OCI-LY7 (cell line): ENCODE results near the gene CYTL1. TPM values are rescaled to one million over a fixed set of nuclear protein-coding genes. Genes with fewer than 3 reads are reported as not detected.

Source experiments
- BruUV-seq: library from RNA; stranded (reverse); fragments of 400-500 nt; replicated peaks from 2 replicates; lab custom pipeline; 2021; lab: Mats Ljungman, UMichigan
- CTCF ChIA-PET: fragments of 300-600 bp; sonication (Branson Sonifier 250); formaldehyde crosslinking; loops from one replicate; lab custom pipeline; 2022; ENCODE audit warnings: antibody characterized with exemption; ENCODE audit not compliant: unreplicated experiment; lab: Charles Lee
- POLR2A ChIA-PET: fragments of 300-600 bp; sonication (Branson Sonifier 250); formaldehyde crosslinking; loops from one replicate; lab custom pipeline; 2022; ENCODE audit warnings: antibody characterized with exemption; lab: Charles Lee
- DNase-seq: peaks from one replicate; pipeline ENCODE4 v3.0.0-alpha.2; 2015; ENCODE audit warnings: low spot score
- H2AFZ ChIP-seq: fragments of 200-600 bp; sonication (generic), shearing (Covaris generic); 2 replicates; pipeline ENCODE4 v1.6.1; 2014; ENCODE audit warnings: mild to moderate bottlenecking, antibody characterized with exemption, low read length, moderate library complexity
- H3K27ac ChIP-seq: fragments of 200-600 bp; sonication (generic); 2 replicates; pipeline ENCODE4 v1.5.1; 2014; ENCODE audit warnings: mixed run types, low read depth, mild to moderate bottlenecking, moderate library complexity, low read length, inconsistent platforms; ENCODE audit not compliant: poor library complexity, severe bottlenecking
- H3K36me3 ChIP-seq: fragments of 200-600 bp; sonication (generic); 2 replicates; pipeline ENCODE4 v1.6.1; 2014; ENCODE audit warnings: mild to moderate bottlenecking, antibody characterized with exemption, low read length, moderate library complexity, mixed read lengths; ENCODE audit not compliant: insufficient read depth
- H3K4me1 ChIP-seq: fragments of 200-600 bp; sonication (generic); 2 replicates; pipeline ENCODE4 v1.5.1; 2014; ENCODE audit warnings: mild to moderate bottlenecking, low read length; ENCODE audit not compliant: insufficient read depth, poor library complexity, severe bottlenecking
- H3K4me2 ChIP-seq: fragments of 200-600 bp; sonication (generic); 2 replicates; pipeline ENCODE4 v1.6.1; 2014; ENCODE audit warnings: mild to moderate bottlenecking, low read length
- H3K4me3 ChIP-seq: fragments of 200-600 bp; sonication (generic); 2 replicates; pipeline ENCODE4 v1.5.1; 2014; ENCODE audit warnings: mild to moderate bottlenecking, low read depth, low read length; ENCODE audit not compliant: poor library complexity, severe bottlenecking
- H3K79me2 ChIP-seq: fragments of 200-600 bp; sonication (generic); 2 replicates; pipeline ENCODE4 v1.6.1; 2016; ENCODE audit warnings: low read depth, mild to moderate bottlenecking, low read length, moderate library complexity, mixed read lengths; ENCODE audit not compliant: insufficient read depth
- H3K9me2 ChIP-seq: fragments of 200-600 bp; sonication (generic); 2 replicates; pipeline ENCODE4 v1.6.1; 2016; ENCODE audit warnings: mild to moderate bottlenecking, low read length, mixed read lengths; ENCODE audit not compliant: insufficient read depth
- H3K9me3 ChIP-seq: fragments of 200-600 bp; sonication (generic); 2 replicates; pipeline ENCODE4 v1.6.1; 2014; ENCODE audit warnings: mild to moderate bottlenecking, mixed run types, low read length, mixed read lengths
- H4K20me1 ChIP-seq: fragments of 200-600 bp; sonication (generic); 2 replicates; pipeline ENCODE4 v1.6.1; 2014; ENCODE audit warnings: mild to moderate bottlenecking, antibody characterized with exemption, low read length, moderate library complexity, mixed read lengths; ENCODE audit not compliant: insufficient read depth
- EZH2phosphoT487 ChIP-seq: fragments of 200-600 bp; sonication (generic); IDR thresholded peaks from 2 replicates; pipeline ENCODE4 v1.6.1; 2018; ENCODE audit warnings: low read depth, borderline replicate concordance, mild to moderate bottlenecking, mixed run types, antibody characterized with exemption, low read length, moderate library complexity, mixed read lengths
- intact Hi-C: fragments of 100-400 bp; cut with micrococcal nuclease; formaldehyde crosslinking; loops from one replicate; pipeline ENCODE4 v1.10.0; 2022; ENCODE audit not compliant: unreplicated experiment
- total RNA-seq, 2 experiments: library from RNA; depleted of rRNA in 1 of 2; stranded (reverse); fragments of >200 nt in 1 of 2; shearing (Covaris generic) in 1 of 2; gene quantifications; 2 replicates each; pipeline ENCODE4 v1.2.3, GENCODE V29; 2014 to 2022
- TF ChIP-seq, protein P1 (sequence below): fragments of 200-600 bp; sonication (generic); conservative IDR thresholded peaks from 2 replicates; pipeline ENCODE4 v1.5.1; 2014; ENCODE audit warnings: mild to moderate bottlenecking, antibody characterized with exemption, low read length, moderate library complexity, mixed read lengths

Gene CYTL1
- total RNA-seq, 2 experiments from 2014 or later, result not detected

DNA sequence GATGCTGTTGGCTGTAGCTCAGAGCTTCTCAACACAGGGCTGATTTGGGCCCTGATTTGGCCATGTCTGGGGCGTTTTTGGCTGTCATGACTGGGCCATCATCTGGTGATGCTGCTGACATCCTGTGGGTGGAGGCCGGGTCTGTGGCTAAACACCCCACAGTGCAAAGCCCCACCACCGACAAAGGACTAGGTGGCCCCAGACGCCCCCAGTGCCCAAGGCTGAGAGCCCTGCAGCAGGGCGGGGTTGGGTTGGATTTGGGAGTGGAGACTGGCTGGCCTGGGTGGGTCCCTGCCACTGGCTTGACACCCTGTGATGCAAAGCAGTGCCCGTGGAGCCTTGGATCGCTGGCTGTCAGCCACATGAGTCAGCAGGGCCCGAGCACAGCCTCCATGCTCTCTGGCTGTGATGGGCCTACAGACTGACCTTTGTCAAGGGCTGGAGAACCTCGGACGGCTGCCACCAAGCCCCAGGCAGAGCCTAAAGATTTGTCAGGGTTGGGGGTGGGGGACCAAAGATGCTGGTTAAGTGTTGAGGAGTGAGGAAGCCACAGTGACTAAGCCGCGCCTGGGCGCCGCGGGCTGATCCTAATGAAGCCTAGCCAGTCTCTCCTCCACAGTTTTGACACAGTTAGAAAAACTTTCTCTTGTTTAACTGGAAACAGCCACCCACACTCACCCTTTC, 28.3 kb downstream of the CYTL1 start:
- intact Hi-C loops, result loop anchor here (5.0 to 10.0 kb wide), 3 partner anchors 89 to 824 kb away; no protein-coding TSS in a partner anchor
- no peak overlapping the region for H2AFZ ChIP-seq
- no peak for TF ChIP-seq EZH2phosphoT487
- TF ChIP-seq, protein P1, sequence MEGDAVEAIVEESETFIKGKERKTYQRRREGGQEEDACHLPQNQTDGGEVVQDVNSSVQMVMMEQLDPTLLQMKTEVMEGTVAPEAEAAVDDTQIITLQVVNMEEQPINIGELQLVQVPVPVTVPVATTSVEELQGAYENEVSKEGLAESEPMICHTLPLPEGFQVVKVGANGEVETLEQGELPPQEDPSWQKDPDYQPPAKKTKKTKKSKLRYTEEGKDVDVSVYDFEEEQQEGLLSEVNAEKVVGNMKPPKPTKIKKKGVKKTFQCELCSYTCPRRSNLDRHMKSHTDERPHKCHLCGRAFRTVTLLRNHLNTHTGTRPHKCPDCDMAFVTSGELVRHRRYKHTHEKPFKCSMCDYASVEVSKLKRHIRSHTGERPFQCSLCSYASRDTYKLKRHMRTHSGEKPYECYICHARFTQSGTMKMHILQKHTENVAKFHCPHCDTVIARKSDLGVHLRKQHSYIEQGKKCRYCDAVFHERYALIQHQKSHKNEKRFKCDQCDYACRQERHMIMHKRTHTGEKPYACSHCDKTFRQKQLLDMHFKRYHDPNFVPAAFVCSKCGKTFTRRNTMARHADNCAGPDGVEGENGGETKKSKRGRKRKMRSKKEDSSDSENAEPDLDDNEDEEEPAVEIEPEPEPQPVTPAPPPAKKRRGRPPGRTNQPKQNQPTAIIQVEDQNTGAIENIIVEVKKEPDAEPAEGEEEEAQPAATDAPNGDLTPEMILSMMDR, result no peak

DNA sequence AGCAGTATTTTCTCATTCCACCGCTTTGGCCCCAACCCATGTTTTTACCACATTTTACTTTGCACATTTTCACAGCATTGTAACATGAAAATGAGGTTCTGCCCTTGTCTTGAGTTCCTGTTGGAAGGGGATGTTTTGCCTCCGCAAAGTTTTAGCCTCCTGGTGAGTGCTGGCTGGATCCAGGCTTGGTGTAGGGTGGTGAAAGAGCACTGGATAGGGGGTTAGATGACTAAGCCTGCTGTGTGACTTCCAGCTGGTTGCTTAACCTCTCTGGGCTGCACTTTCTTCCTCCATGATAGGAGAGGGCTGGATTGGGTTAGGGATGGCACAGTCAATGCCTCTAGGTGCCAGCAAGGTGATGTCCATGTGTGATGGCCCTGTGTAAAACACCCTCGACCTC, 28.9 kb downstream of the CYTL1 start:
- H3K4me3 ChIP-seq, result no peak overlapping the region
- H3K9me3 ChIP-seq, result no peaks in the 10 kb centered on the region
- TF ChIP-seq EZH2phosphoT487, result no peak
- TF ChIP-seq, protein P1, result no peak
- H2AFZ ChIP-seq, result no peak overlapping the region
- H3K4me1 ChIP-seq, result no peaks in the 10 kb centered on the region
- no peaks in the 10 kb centered on the region for H3K36me3 ChIP-seq
- no peaks in the 10 kb centered on the region for H4K20me1 ChIP-seq
- no peaks in the 10 kb centered on the region for H3K79me2 ChIP-seq
- CTCF ChIA-PET, result no interaction called here
- H3K4me2 ChIP-seq, result no peak overlapping the region
- H3K27ac ChIP-seq, result no peak overlapping the region
- POLR2A ChIA-PET, result no interaction called here
- H3K9me2 ChIP-seq, result no peaks in the 10 kb centered on the region
- DNase-seq, result no peak
- BruUV-seq, result no TSS peak
- intact Hi-C loops, result loop anchor here (5.0 to 10.0 kb wide), 3 partner anchors 88 to 824 kb away; no protein-coding TSS in a partner anchor

More for the DNA sequence above, 28.3 kb downstream of the CYTL1 start:
- Histone ChIP-seq H3K27ac (no peak overlapping the region), H3K4me1 (no peaks in the 10 kb centered on the region), H3K79me2 (no peaks in the 10 kb centered on the region), H4K20me1 (no peaks in the 10 kb centered on the region), H3K36me3 (no peaks in the 10 kb centered on the region), H3K9me3 (no peaks in the 10 kb centered on the region), H3K9me2 (no peaks in the 10 kb centered on the region), H3K4me2 (no peak overlapping the region), H3K4me3 (no peak overlapping the region)
- ChIA-PET CTCF (no interaction called here), POLR2A (no interaction called here)
- BruUV-seq, result no TSS peak
- no peak for DNase-seq

DNA sequence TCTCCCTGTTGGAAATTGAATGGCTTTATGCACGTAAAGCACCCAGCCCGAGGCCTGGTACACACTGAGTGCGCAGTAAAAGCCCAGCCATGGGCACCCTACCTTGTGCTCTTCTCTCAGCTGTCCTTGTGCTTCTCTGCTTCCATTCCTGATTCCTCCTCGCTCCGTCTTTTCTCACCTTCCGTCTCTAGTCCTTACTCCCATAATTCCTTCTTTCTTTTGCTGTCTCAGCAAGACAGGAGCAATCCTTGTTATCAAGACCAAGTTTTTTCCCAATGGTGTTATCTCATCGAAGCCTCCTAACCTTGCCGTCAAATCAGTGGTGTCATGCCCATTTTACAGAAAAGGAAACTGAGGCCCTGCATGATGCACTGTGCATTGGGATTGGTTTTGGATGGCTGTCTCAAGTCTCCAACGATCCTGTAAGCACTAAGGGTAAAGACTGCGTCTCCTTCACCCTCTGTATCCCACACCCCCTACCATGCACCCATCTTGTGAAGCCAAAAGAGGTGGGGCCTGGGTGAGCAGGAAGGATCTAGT, 30.1 kb downstream of the CYTL1 start:
- H3K79me2 ChIP-seq, result no peaks in the 10 kb centered on the region
- no peak overlapping the region for H3K27ac ChIP-seq
- H3K9me3 ChIP-seq, result no peaks in the 10 kb centered on the region
- H3K4me2 ChIP-seq, result no peak overlapping the region
- intact Hi-C loops, result no loop called here
- H3K36me3 ChIP-seq, result no peaks in the 10 kb centered on the region
- H2AFZ ChIP-seq, result no peak overlapping the region
- TF ChIP-seq EZH2phosphoT487, result no peak
- TF ChIP-seq, protein P1, result no peak
- H3K4me3 ChIP-seq, result no peak overlapping the region
- no peak for DNase-seq
- BruUV-seq, result no TSS peak
- H3K9me2 ChIP-seq, result no peaks in the 10 kb centered on the region
- no peaks in the 10 kb centered on the region for H4K20me1 ChIP-seq
- ChIA-PET POLR2A (no interaction called here), CTCF (no interaction called here)
- no peaks in the 10 kb centered on the region for H3K4me1 ChIP-seq
